ENCODE results near the gene TEX29.

Gene TEX29

GRCh38 chr13:111289251-111289650, 31.2 kb upstream of the TEX29 start:
- DNase-seq (ENCODE audit: low read depth in 4 of 4, low spot score in 1 of 4), result no peak

GRCh38 chr13:111291908-111292307, 28.5 kb upstream of the TEX29 start:
- no peak for DNase-seq (ENCODE audit: low read depth in 4 of 4, low spot score in 1 of 4)

GRCh38 chr13:111292710-111293485, 27.5 kb upstream of the TEX29 start:
- no peak for DNase-seq (ENCODE audit: low read depth in 4 of 4, low spot score in 1 of 4)

GRCh38 chr13:111295886-111296285, 24.6 kb upstream of the TEX29 start:
- no peak for DNase-seq (ENCODE audit: low read depth in 4 of 4, low spot score in 1 of 4)

- DNase-seq (ENCODE audit: low read depth in 4 of 4, low spot score in 1 of 4), result no peak
Observed at GRCh38 chr13:111296417-111296816, 24.0 kb upstream of the TEX29 start.

- DNase-seq (ENCODE audit: low read depth in 4 of 4, low spot score in 1 of 4), result no peak
Observed at GRCh38 chr13:111298214-111298975, 22.0 kb upstream of the TEX29 start.

- no peak for DNase-seq (ENCODE audit: low read depth in 4 of 4, low spot score in 1 of 4)
Observed at GRCh38 chr13:111302045-111302726, 18.3 kb upstream of the TEX29 start.

GRCh38 chr13:111303559-111303958, 16.9 kb upstream of the TEX29 start:
- DNase-seq (ENCODE audit: low read depth in 4 of 4, low spot score in 1 of 4), result no peak

GRCh38 chr13:111304041-111304544, 16.3 kb upstream of the TEX29 start:
- DNase-seq (ENCODE audit: low read depth in 4 of 4, low spot score in 1 of 4), result no peak

GRCh38 chr13:111304603-111305289, 15.7 kb upstream of the TEX29 start:
- DNase-seq (ENCODE audit: low read depth in 4 of 4, low spot score in 1 of 4), result no peak

- no peak for DNase-seq (ENCODE audit: low read depth in 4 of 4, low spot score in 1 of 4)
Observed at GRCh38 chr13:111312944-111313590, 7.4 kb upstream of the TEX29 start.

- no peak for DNase-seq (ENCODE audit: low read depth in 4 of 4, low spot score in 1 of 4)
Observed at GRCh38 chr13:111313911-111314425, 6.5 kb upstream of the TEX29 start.

- no peak for DNase-seq (ENCODE audit: low read depth in 4 of 4, low spot score in 1 of 4)
Observed at GRCh38 chr13:111314852-111315251, 5.6 kb upstream of the TEX29 start.

GRCh38 chr13:111315347-111315995, 5.0 kb upstream of the TEX29 start:
- no peak for DNase-seq (ENCODE audit: low read depth in 4 of 4, low spot score in 1 of 4)

- no peak for DNase-seq (ENCODE audit: low read depth in 4 of 4, low spot score in 1 of 4)
Observed at GRCh38 chr13:111316161-111316730, 4.2 kb upstream of the TEX29 start.

GRCh38 chr13:111317042-111317550, 3.3 kb upstream of the TEX29 start:
- DNase-seq (ENCODE audit: low read depth in 4 of 4, low spot score in 1 of 4), result no peak

GRCh38 chr13:111317571-111318345, 2.7 kb upstream of the TEX29 start:
- DNase-seq (ENCODE audit: low read depth in 4 of 4, low spot score in 1 of 4), result no peak

- no peak for DNase-seq (ENCODE audit: low read depth in 4 of 4, low spot score in 1 of 4)
Observed at GRCh38 chr13:111318386-111318785, 2.1 kb upstream of the TEX29 start.

GRCh38 chr13:111319521-111319920, 921 bp upstream of the TEX29 start:
- no peak for DNase-seq (ENCODE audit: low read depth in 4 of 4, low spot score in 1 of 4)

Measured in stimulated activated CD4-positive, alpha-beta T cell treated with anti-CD3 and anti-CD28 coated beads, Interleukin-1b, Interleukin-23, amount 100 ng/mL, for 24 hours (primary cell).